GM12878 (cell line): ENCODE measurements around the gene ALAD. TPM values are rescaled to one million over a fixed set of nuclear protein-coding genes. Genes with fewer than 3 reads are reported as not detected.

Experiments
- ATF7 ChIP-seq: fragments of 450-650 bp; IDR thresholded peaks from 2 replicates; pipeline ENCODE4 v1.6.1; 2016; ENCODE audit warnings: low read depth, mild to moderate bottlenecking
- BHLHE40 ChIP-seq, 2 experiments: fragments of 450-650 bp in 1 of 2; IDR thresholded peaks; 2 replicates each; pipeline ENCODE4 v1.6.1; 2011 to 2017; ENCODE audit warnings: low read depth in 2 of 2, borderline replicate concordance in 1 of 2, improper control_type of control experiment in 1 of 2, low read length in 1 of 2, mild to moderate bottlenecking in 1 of 2
- CHD2 ChIP-seq: IDR thresholded peaks from 2 replicates; pipeline ENCODE4 v1.6.1; 2011; ENCODE audit warnings: low read depth, low read length, improper control_type of control experiment, borderline replicate concordance
- DPF2 ChIP-seq: fragments of 450-650 bp; IDR thresholded peaks from 2 replicates; pipeline ENCODE4 v1.6.1; 2017; ENCODE audit warnings: mild to moderate bottlenecking
- ETV6 ChIP-seq, 2 experiments: fragments of 450-650 bp in 1 of 2; IDR thresholded peaks in 1 of 2; conservative IDR thresholded peaks in 1 of 2; 2 replicates each; pipeline ENCODE4 v1.6.1; 2014; ENCODE audit warnings: antibody characterized with exemption in 1 of 2, borderline replicate concordance in 1 of 2, low read depth in 1 of 2, mild to moderate bottlenecking in 1 of 2, moderate library complexity in 1 of 2
- GATAD2B ChIP-seq: fragments of 450-650 bp; conservative IDR thresholded peaks from 2 replicates; pipeline ENCODE4 v1.6.1; 2017; ENCODE audit warnings: low read depth, mild to moderate bottlenecking, moderate library complexity
- IKZF1 ChIP-seq: fragments of 450-650 bp; conservative IDR thresholded peaks from 2 replicates; pipeline ENCODE4 v1.6.1; 2017; ENCODE audit warnings: antibody characterized with exemption, mild to moderate bottlenecking
- IKZF2 ChIP-seq, 2 experiments: fragments of 450-650 bp; IDR thresholded peaks; 2 replicates each; pipeline ENCODE4 v1.6.1; 2017; ENCODE audit warnings: mild to moderate bottlenecking in 2 of 2, moderate library complexity in 2 of 2
- NR2C1 ChIP-seq: fragments of 450-650 bp; IDR thresholded peaks from 2 replicates; pipeline ENCODE4 v1.6.1; 2017; ENCODE audit warnings: antibody characterized with exemption, mild to moderate bottlenecking, moderate library complexity
- POLR2AphosphoS5 ChIP-seq: IDR thresholded peaks from 2 replicates; pipeline ENCODE4 v1.6.1; 2011; ENCODE audit warnings: mild to moderate bottlenecking, low read length, inconsistent platforms
- POU2F2 ChIP-seq: IDR thresholded peaks from 3 replicates; pipeline ENCODE4 v1.6.1; 2011; ENCODE audit warnings: low read depth, mild to moderate bottlenecking, low read length, borderline replicate concordance
- RELA ChIP-seq: fragments of 450-650 bp; IDR thresholded peaks from 2 replicates; pipeline ENCODE4 v1.8.0; 2014; ENCODE audit warnings: borderline replicate concordance; ENCODE audit not compliant: partially characterized antibody
- SIN3A ChIP-seq: IDR thresholded peaks from 2 replicates; pipeline ENCODE4 v1.6.1; 2012; ENCODE audit warnings: low read depth, low read length, improper control_type of control experiment
- SRF ChIP-seq, 2 experiments: IDR thresholded peaks; 2 replicates each; pipeline ENCODE4 v1.6.1; 2011; ENCODE audit warnings: low read depth in 2 of 2, low read length in 2 of 2, mild to moderate bottlenecking in 1 of 2, moderate library complexity in 1 of 2
- TCF3 ChIP-seq: IDR thresholded peaks from 2 replicates; pipeline ENCODE4 v1.6.1; 2012; ENCODE audit warnings: low read depth, mild to moderate bottlenecking, low read length, borderline replicate concordance; ENCODE audit not compliant: insufficient read depth
- USF1 ChIP-seq: IDR thresholded peaks from 2 replicates; pipeline ENCODE4 v1.6.1; 2011; ENCODE audit warnings: borderline replicate concordance, low read depth, mild to moderate bottlenecking, moderate library complexity, mixed read lengths, low read length; ENCODE audit not compliant: insufficient read depth; ENCODE audit errors: extremely low read length
- polyA plus RNA-seq, 11 experiments: library from polyadenylated mRNA; depleted of rRNA in 4 of 11; unstranded in 6 of 11; stranded (reverse) in 5 of 11; fragments of >200 nt; fragmentation: Nextera tagmentation in 4 of 11; fragmentation: Illumina TruSeq in 1 of 11; extraction: Ambion mirVana in 4 of 11; extraction: Trizol in 1 of 11; gene quantifications; 1 replicate in 1 of 11; 2 replicates in 10 of 11; pipeline versions ENCODE4 v1.2.1 to v1.2.3, GENCODE V29; 2011 to 2016; ENCODE audit warnings: inconsistent platforms in 2 of 11, missing spikeins in 2 of 11, low read depth in 1 of 11
- total RNA-seq, 4 experiments: library from RNA; depleted of rRNA in 3 of 4; stranded (reverse); fragments of >200 nt in 3 of 4; fragmentation: Illumina TruSeq in 1 of 4; extraction: Trizol in 1 of 4; gene quantifications; 2 replicates each; pipeline versions ENCODE4 v1.2.1 to v1.2.3, GENCODE V29; 2013 to 2021
- TF ChIP-seq, protein P1 (sequence below): IDR thresholded peaks from 2 replicates; pipeline ENCODE4 v1.6.1; 2012; ENCODE audit warnings: low read depth, low read length, improper control_type of control experiment
- TF ChIP-seq, protein P2 (sequence below): IDR thresholded peaks from 2 replicates; pipeline ENCODE4 v1.6.1; 2012; ENCODE audit warnings: mild to moderate bottlenecking, low read depth, low read length
- TF ChIP-seq, protein P3 (sequence below): fragments of 450-650 bp; IDR thresholded peaks from 2 replicates; pipeline ENCODE4 v1.6.1; 2017; ENCODE audit warnings: mild to moderate bottlenecking, moderate library complexity

ALAD gene
- total and polyA plus RNA-seq, 10 of the 15 experiments (the other 5 are each of a cell fraction or from before 2014, with no cell fraction given) = 2.4 to 21.6 (median 12.9) TPM

DNA sequence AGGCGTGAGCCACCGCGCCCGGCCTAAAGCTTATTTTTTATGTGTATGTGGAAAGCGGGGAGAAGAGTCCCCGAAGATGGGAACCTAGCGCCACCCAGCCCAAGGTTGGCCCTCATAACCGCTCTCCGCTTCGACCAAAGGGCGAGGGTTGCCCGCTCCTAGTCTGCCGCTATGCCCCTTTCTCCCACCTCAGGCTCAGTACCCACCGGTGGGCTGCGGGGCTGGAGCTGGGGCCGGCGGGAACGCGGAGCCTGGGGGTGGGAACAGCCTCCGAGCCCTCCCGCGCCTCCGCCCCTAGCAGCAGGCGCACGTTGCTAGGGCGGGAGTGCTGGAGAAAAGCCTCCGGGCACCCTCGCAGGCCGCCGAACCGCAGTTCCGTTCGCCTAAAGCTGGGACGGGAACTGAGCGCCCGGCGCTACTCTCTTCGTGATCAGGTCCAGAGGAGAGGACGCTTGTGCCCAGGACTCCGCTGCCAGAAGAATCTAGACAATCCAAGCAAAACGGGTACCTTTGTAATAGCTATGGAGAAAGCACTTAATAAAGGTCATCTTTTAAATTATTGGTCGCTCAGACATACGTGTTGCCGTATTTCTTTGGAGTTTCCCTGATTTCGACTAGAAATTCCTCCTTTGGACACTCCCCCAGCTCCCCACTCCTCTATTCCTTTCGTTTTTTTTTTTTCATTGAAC, 60.9 kb downstream of the ALAD start, which contains the start of gene WDR31 (continued):
- TF ChIP-seq BHLHE40 (IDR thresholded peaks at IDR 0.05; ENCODE audit: borderline replicate concordance in 1 of 2, low read depth in 2 of 2, low read length in 1 of 2) (peak in 1 of 2 experiments; percentile 73; a peak in 2 of 4 replicates), IKZF2 (IDR thresholded peaks at IDR 0.05) (peak in 1 of 2 experiments; percentile 45; a peak in 1 of 4 replicates), ETV6 (conservative IDR thresholded peaks at IDR 0.05 in 1 of 2, IDR thresholded peaks at IDR 0.05 in 1 of 2; ENCODE audit: borderline replicate concordance in 1 of 2, low read depth in 1 of 2) (peak in 1 of 2 experiments; percentile 32; a peak in 1 of 4 replicates), USF1 (peak; percentile 18), IKZF1 (peak; percentile 81), SIN3A (peak; percentile 92), TCF3 (no peak), POU2F2 (peak; percentile 69; the same call in 1 of the 3 replicates), ATF7 (0 out of 2 replicates have a peak, but pooled peaks have one; percentile 13), RELA (peak; percentile 54), CHD2 (peak; percentile 71; the same call in 1 of the 2 replicates), POLR2AphosphoS5 (peak; percentile 81), GATAD2B (peak; percentile 66), DPF2 (0 out of 2 replicates have a peak, but pooled peaks have one; percentile 42), SRF (IDR thresholded peaks at IDR 0.05; ENCODE audit: low read depth in 2 of 2, low read length in 2 of 2) (peak in 1 of 2 experiments; percentile 89; a peak in 2 of 4 replicates), NR2C1 (peak; percentile 69)
- TF ChIP-seq, protein P1, sequence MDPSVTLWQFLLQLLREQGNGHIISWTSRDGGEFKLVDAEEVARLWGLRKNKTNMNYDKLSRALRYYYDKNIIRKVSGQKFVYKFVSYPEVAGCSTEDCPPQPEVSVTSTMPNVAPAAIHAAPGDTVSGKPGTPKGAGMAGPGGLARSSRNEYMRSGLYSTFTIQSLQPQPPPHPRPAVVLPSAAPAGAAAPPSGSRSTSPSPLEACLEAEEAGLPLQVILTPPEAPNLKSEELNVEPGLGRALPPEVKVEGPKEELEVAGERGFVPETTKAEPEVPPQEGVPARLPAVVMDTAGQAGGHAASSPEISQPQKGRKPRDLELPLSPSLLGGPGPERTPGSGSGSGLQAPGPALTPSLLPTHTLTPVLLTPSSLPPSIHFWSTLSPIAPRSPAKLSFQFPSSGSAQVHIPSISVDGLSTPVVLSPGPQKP = peak; percentile 57; the same call in 1 of the 2 replicates
- TF ChIP-seq, protein P2, sequence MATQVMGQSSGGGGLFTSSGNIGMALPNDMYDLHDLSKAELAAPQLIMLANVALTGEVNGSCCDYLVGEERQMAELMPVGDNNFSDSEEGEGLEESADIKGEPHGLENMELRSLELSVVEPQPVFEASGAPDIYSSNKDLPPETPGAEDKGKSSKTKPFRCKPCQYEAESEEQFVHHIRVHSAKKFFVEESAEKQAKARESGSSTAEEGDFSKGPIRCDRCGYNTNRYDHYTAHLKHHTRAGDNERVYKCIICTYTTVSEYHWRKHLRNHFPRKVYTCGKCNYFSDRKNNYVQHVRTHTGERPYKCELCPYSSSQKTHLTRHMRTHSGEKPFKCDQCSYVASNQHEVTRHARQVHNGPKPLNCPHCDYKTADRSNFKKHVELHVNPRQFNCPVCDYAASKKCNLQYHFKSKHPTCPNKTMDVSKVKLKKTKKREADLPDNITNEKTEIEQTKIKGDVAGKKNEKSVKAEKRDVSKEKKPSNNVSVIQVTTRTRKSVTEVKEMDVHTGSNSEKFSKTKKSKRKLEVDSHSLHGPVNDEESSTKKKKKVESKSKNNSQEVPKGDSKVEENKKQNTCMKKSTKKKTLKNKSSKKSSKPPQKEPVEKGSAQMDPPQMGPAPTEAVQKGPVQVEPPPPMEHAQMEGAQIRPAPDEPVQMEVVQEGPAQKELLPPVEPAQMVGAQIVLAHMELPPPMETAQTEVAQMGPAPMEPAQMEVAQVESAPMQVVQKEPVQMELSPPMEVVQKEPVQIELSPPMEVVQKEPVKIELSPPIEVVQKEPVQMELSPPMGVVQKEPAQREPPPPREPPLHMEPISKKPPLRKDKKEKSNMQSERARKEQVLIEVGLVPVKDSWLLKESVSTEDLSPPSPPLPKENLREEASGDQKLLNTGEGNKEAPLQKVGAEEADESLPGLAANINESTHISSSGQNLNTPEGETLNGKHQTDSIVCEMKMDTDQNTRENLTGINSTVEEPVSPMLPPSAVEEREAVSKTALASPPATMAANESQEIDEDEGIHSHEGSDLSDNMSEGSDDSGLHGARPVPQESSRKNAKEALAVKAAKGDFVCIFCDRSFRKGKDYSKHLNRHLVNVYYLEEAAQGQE = no peak
- TF ChIP-seq, protein P3, sequence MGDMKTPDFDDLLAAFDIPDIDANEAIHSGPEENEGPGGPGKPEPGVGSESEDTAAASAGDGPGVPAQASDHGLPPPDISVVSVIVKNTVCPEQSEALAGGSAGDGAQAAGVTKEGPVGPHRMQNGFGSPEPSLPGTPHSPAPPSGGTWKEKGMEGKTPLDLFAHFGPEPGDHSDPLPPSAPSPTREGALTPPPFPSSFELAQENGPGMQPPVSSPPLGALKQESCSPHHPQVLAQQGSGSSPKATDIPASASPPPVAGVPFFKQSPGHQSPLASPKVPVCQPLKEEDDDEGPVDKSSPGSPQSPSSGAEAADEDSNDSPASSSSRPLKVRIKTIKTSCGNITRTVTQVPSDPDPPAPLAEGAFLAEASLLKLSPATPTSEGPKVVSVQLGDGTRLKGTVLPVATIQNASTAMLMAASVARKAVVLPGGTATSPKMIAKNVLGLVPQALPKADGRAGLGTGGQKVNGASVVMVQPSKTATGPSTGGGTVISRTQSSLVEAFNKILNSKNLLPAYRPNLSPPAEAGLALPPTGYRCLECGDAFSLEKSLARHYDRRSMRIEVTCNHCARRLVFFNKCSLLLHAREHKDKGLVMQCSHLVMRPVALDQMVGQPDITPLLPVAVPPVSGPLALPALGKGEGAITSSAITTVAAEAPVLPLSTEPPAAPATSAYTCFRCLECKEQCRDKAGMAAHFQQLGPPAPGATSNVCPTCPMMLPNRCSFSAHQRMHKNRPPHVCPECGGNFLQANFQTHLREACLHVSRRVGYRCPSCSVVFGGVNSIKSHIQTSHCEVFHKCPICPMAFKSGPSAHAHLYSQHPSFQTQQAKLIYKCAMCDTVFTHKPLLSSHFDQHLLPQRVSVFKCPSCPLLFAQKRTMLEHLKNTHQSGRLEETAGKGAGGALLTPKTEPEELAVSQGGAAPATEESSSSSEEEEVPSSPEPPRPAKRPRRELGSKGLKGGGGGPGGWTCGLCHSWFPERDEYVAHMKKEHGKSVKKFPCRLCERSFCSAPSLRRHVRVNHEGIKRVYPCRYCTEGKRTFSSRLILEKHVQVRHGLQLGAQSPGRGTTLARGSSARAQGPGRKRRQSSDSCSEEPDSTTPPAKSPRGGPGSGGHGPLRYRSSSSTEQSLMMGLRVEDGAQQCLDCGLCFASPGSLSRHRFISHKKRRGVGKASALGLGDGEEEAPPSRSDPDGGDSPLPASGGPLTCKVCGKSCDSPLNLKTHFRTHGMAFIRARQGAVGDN = no peak
